NCI-H2196 treated with DMSO at 0.1 percent for 48 hours (cell line): ENCODE results near the gene PTP4A1.
A peak's percentile ranks its signal among the peaks of the same experiment; 100 is the strongest.
"Not testable (repeated sequence)": the region's sequence is repeated elsewhere in the genome, so short reads cannot be mapped to it uniquely, and the experiment has no call there.

ENCODE experiments used
- DNase-seq: peaks from one replicate; lab custom pipeline; 2025; ENCODE audit not compliant: unreplicated experiment; lab: John Stamatoyannopoulos, UW

PTP4A1 gene

DNA sequence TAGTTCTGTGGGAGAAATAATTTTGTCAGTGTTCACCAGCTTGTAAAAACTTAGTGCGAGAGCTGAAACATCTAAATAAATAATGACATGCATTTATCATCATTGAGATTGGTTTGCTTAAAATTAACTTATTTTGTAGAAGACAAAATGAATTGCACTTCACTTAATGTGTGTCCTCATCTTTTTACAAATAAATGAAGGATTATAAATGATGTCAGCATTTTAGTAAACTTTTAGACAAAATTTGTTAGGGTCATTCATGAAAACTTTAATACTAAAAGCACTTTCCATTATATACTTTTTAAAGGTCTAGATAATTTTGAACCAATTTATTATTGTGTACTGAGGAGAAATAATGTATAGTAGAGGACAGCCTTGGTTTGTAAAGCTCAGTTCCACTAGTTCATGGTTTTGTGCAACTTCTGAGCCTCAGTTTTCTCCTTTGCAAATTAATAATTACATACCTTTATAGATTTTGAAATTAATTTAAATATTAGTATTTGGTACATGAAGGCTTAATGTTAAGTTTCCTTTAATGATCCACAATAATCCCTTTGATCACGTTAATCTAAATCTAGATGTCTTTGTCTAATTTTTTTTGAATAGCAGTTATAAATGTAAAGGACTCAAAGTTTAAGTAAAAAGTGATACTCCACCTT is 9.2 kb downstream of the PTP4A1 start:
- no peak for DNase-seq

DNA sequence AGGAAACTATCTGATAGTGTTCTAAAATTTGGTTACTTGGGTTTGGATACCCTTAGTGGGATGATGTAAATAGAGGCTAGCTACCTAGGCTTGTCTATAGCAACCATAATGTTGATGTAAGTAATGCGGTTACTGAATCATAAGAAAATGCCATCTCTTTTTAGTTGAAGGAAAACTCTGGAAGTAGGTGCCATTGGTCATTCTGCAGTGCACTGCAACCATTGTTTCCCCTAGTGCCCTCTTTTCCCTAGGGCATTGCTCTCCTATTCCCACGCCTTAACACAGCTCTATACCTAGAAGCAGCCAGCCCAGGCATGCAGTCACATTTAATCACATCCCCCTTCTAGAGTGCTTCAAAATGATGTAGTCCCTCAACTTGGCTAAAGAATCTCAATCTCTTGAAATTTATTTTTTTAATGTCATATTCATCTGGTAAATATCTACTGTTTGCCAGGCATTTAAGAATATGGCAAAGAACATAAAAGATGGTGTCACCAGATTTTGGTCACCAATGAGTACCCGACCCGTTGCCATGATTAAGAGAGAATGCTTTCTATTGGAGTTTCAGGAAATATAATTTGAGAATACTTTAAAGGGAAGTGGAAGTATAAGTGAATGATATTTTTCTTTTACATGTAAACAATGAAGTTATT is 10.4 kb downstream of the PTP4A1 start:
- DNase-seq, result no peak

DNA sequence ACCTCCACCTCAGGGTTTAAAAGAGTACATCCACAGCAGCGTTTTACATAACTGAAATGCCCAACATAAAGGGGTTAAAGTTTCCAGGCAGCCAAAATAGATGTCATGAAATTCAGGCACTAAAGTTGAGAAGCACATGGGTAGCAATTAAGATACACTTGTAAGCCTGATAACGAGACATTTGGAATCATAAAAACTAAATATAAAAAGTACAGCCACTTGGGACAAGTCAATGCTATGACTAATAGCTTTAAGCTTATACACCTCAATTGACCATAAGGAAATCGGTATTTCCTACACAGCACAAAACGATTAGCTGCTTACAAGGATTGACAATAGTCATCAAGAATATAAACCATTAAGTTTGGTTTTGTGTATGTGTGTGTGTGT is 11.8 kb downstream of the PTP4A1 start:
- DNase-seq, result no peak

DNA sequence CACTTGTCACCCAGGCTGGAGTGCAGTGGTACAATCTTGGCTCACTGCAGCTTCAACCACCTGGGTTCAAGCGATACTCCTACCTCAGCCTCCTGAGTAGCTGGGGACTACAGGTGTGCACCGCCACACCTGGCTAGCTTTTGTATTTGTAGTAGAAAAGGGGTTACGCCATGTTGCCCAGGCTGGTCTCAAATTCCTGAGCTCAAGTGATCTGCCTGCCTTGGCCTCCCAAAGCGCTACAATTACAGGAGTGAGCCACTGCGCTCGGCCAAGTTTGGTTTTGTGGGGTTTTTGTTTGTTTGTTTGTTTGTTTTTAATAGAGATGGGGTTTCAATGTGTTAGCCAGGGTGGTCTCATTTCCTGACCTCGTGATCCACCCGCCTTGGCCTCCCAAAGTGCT is 12.3 kb downstream of the PTP4A1 start:
- DNase-seq, result no peak

DNA sequence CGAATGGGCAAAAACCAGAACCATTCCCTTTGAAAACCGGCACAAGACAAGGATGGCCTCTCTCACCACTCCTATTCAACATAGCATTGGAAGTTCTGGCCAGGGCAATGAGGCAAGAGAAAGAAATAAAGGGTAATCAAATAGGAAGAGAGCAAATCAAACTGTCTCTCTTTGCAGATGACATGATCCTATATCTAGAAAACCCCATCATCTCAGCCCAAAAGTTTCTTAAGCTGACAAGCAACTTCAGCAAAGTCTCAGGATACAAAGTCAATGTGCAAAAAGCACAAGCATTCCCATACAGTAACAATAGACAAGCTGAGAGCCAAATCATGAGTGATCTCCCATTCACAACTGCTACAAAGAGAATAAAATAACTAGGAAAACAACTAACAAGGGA is 13.4 kb downstream of the PTP4A1 start:
- not testable (repeated sequence) for DNase-seq

DNA sequence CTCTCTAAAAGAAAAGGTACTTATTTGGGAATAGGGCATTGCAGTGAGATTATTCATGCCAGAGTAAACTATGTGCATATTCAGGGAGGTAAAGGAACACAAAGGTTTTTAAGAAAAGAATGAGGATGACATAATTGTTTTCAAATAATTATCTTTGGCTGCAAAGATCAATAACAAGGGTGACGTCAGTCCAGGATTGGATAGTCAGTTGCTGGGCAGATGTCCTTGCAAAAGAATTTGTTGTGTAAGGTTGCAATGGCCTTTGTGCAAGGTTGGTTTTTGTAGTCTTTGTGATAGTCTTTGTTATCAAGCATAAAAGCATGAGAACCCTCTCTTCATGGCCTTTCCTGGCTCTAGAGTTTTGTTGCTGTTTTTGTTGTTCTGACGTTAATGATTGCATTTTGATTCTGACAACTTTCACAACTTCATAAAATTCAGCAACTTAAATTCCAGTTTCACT is 17.7 kb downstream of the PTP4A1 start:
- no peak for DNase-seq

DNA sequence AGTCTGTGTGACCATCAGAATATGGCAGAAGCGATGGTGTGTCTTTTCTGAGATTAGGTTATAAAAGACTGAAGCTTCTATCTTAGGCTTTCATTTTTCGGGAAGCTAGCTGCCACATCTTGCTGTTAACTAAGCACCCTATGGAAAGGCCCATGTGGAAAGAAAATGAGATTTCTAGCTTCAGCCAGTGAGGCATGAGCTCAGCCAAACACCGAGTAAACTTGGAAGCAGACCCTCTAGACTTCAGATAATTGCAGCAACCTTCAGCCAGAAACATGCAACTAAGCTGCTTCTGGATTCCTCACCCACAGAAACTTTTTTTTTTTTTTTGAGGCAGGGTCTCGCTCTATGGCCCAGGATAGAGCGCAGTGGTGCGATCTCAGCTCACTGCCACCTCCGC is 20.6 kb downstream of the PTP4A1 start:
- no peak for DNase-seq

DNA sequence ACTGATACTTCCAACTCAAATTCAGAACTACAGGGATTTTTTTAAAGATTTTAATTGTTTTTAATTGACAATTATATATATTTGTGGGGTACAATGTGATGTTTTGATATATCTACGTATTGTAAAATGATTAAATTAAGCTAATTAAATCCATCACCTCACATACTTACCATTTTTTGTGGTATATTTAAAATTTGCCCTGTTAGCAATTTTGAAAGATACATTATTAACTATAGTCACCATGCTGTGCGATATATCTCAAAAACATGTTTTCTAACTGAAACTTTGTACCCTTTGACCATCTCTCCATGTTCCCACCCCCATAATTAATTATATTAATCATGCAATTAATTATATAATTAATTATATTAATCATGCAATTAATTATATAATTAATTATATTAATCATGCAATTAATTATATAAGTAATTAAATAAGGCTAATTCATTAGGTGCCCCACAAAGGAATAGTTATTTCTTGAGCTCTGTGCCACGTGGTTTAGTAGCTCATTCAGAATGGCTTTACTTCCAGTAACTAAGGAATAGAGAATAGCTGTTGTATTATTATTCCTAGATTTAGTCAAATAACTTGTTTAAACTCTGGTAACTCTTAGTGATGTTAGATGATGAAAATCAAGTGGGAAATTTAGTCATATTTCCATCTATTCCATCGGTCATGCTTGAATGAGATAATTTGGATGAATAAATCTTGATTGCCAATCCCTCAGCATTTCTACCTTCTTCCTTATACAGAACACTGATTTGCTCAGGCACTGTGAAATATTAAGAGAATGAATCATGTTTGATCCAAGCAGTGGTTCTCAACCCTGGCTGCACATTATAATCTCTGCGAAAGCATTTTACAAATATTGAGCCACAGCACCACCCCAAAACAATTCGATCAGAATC is 25.1 kb downstream of the PTP4A1 start:
- no peak for DNase-seq

DNA sequence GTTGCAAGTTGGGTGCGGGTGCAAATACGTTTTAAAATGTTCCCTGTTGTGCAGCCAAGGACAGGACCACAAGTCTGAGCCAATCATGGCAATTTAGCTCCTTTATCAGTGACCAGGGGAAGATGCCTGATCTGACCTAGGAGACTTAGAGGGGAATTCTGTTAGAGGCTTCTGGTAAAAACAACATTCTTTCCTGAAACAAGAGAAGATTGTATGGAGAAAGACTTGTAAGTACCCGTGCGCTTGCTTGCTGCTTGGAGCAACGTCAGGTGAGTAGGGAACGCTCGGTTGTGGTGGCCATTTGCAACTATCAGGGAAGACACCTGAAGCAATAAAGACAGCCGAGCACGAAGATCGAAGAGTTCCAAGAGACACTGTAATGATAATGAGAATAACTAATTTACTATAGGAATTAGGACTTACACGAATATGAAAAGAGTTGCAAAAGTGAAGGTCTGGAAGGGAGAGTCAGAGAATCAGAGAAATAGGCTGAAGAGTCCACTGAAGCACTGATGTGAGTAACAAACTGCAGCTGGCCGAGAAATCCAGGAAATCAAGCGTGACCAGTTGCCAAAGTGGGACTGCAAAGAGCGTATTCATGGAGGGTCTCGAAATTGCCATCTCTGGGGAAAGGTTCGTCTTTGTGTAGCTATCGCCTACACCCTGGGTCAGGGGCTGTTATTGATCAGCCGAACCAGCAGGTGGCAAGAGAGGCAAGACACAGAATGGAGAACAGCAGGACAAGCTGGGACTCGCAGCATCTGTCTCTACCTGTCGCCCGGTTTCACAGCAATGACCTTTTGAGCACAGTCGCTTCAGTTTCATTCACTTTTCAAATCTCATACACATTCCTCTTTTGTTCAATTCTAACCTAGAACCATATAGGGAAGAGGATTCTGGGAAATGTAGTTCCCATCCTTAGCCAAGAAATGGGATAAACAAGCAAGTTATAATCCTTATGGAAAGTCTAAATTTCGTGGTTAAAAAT is 26.1 kb downstream of the PTP4A1 start:
- peak; percentile 69 for DNase-seq

DNA sequence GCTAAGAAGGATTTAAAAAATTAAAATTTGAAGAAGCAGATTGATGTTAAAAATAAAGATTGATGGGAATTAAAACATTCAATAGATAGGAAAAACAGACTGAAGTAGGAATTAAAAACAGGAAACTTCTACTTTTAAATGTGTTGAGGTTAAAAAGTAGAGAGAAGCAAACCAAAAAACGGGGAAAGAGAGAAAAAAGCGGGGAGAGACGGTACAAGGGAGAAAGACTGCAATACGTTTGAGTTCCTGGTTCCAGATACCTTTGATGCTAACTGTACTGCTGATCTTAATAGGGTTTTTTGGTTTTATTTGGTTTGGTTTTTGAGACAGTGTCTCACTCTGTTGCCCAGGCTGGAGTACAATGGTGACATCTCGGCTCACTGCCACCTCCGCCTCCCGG is 27.0 kb downstream of the PTP4A1 start:
- no peak for DNase-seq

DNA sequence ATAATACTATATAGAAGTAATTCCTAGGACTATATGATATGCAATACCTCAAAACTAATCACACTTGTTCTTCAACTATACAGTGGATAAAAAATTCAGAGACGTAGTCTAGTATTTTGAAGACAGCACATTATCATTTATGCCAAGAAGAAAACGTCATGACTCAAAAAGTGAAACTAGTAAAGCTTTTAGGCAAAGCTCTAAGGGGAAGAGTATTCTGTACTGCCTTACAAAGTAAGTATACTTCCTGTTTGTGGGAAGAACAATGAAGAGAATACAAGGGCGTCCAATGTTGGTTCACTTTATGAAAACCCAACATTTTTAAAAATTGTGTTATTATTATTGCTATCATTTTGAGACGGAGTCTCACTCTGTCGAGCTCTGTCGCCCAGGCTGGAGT is 27.9 kb downstream of the PTP4A1 start:
- DNase-seq, result no peak

DNA sequence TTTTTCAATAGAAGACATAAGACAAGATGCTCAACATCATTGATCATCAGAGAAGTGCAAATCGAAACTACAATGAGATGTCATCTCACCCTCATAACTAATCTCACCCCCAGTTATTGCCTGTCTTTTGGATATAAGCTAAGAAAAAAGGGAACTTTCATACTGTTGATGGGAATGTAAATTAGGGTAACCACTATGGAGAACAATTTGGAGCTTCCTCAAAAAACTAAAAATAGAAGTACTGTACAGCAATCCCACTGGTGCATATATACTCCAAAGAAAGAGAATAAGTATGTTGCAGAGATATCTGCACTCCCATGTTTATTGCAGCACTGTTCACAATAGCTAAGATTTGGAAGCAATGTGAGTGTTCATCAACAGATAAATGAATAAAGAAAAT is 37.0 kb downstream of the PTP4A1 start:
- DNase-seq, result no peak

DNA sequence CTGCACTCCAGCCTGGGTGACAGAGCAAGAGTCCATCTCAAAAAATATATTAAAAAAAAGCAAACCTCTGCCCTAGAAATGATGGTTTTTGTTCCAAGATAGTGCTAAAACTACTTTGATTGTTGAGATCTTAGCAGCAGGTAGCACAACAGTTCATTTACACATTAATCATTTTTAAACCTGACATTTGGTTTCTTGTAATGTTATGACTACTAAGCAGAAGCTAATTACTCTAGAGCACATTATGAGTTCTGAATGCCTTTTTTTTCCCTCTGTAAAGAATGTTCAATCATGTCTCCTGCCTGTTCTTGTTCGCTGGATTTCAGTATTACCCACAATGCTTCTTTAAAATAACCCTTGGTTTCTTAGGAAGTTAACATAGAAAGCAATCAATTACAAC is 38.7 kb downstream of the PTP4A1 start:
- DNase-seq, result no peak

DNA sequence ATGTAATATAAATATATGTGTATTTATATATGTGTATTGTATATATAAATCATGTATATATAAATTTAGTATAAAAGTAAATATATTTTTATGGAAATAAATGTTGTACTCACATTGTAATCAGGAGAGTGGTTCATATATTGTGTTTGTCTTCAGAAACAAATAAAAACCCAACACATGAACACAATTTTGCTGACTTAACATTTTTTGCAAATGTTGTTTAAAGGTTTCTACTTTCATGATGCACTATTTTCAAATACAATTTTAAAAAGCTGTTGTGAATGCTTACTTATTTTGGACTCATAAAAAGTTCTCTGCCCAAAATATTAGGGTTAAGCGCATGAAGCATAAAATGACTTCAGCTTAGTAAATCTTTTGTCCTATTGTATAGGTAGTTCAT is 39.3 kb downstream of the PTP4A1 start:
- DNase-seq, result no peak

DNA sequence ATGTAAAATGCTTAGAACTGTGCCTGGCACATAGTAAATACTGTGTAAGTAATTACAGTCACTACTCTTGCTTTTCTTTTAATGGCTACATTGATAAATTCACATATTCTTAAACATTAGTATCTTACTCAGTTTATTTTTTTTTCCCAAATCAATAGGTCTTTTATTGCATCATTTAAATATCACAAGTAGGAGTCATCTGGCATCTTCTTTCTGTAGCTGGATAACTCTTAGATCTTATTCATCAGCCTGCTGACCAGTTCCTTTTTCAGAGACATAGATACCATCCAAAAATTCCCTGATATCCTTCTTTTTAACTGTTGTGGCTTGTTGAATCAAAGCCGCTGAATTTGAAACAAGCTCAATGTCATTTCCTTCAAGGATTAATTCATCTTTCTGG is 43.3 kb downstream of the PTP4A1 start:
- no peak for DNase-seq
